ENCODE results near the gene ACAD10.
A peak's percentile ranks its signal among the peaks of the same experiment; 100 is the strongest.
"Not testable (repeated sequence)": the region's sequence is repeated elsewhere in the genome, so short reads cannot be mapped to it uniquely, and the experiment has no call there.

ACAD10 gene

GRCh38 chr12:111685811-111686573 lies at the start of gene ACAD10, which contains the start of gene BRAP:
Gene ACAD10 (plus strand): TSS chr12:111686053. CDS start chr12:111692710, 6,657 bp downstream.
Gene BRAP (minus strand): TSS chr12:111685956. CDS start chr12:111685792, 164 bp downstream.
- DNase-seq: peak; percentile 97

- no peak for DNase-seq
Observed at GRCh38 chr12:111636209-111636945, 49.5 kb upstream of the ACAD10 start.

- DNase-seq: no peak
Observed at GRCh38 chr12:111638556-111638955, 47.3 kb upstream of the ACAD10 start.

GRCh38 chr12:111640506-111640905 lies 45.3 kb upstream of the ACAD10 start:
- no peak for DNase-seq

- DNase-seq: no peak
Observed at GRCh38 chr12:111642681-111643426, 43.0 kb upstream of the ACAD10 start.

GRCh38 chr12:111643427-111643826 lies 42.4 kb upstream of the ACAD10 start:
- no peak for DNase-seq

GRCh38 chr12:111645433-111645832 lies 40.4 kb upstream of the ACAD10 start:
- DNase-seq: no peak

- DNase-seq: no peak
Observed at GRCh38 chr12:111650912-111651311, 34.9 kb upstream of the ACAD10 start.

GRCh38 chr12:111652530-111652929 lies 33.3 kb upstream of the ACAD10 start:
- DNase-seq: not testable (repeated sequence)

GRCh38 chr12:111653596-111653995 lies 32.3 kb upstream of the ACAD10 start:
- no peak for DNase-seq

GRCh38 chr12:111655356-111655755 lies 30.5 kb upstream of the ACAD10 start:
- DNase-seq: no peak

- no peak for DNase-seq
Observed at GRCh38 chr12:111656016-111656415, 29.8 kb upstream of the ACAD10 start.

- DNase-seq: no peak
Observed at GRCh38 chr12:111664499-111664898, 21.4 kb upstream of the ACAD10 start.

- DNase-seq: no peak
Observed at GRCh38 chr12:111664961-111665865, 20.6 kb upstream of the ACAD10 start.

- DNase-seq: no peak
Observed at GRCh38 chr12:111672822-111673381, 13.0 kb upstream of the ACAD10 start.

- no peak for DNase-seq
Observed at GRCh38 chr12:111673503-111673902, 12.3 kb upstream of the ACAD10 start.

GRCh38 chr12:111677186-111677585 lies 8.7 kb upstream of the ACAD10 start:
- DNase-seq: no peak

GRCh38 chr12:111684485-111685198 lies 1.2 kb upstream of the ACAD10 start:
- DNase-seq: not testable (repeated sequence)

- DNase-seq: no peak
Observed at GRCh38 chr12:111685322-111685810, 487 bp upstream of the ACAD10 start.

GRCh38 chr12:111686574-111687105 lies 787 bp downstream of the ACAD10 start:
- DNase-seq: no peak

GRCh38 chr12:111687255-111687654 lies 1.4 kb downstream of the ACAD10 start:
- DNase-seq: peak; percentile 28

All from activated CD4-positive, alpha-beta T cell treated with anti-CD3 and anti-CD28 coated beads, Interleukin-10, Interleukin-2, amounts not matched to agents 100 ng/mL and 50 ng/mL, durations not matched to agents 16 hours and 8 hours (primary cell).